Mesothelial cell of epicardium (in vitro differentiated cells): ENCODE measurements around the gene RBM6. TPM values are rescaled to one million over a fixed set of nuclear protein-coding genes. Genes with fewer than 3 reads are reported as not detected.

Experiments used
- DNase-seq, 2 experiments: peaks; one replicate each; pipeline ENCODE4 v3.0.0; 2021; ENCODE audit warnings: low spot score in 2 of 2; ENCODE audit not compliant: unreplicated experiment in 2 of 2
- H3K27ac Mint-ChIP-seq: 2 replicates; pipeline ENCODE4 v1.8.0; 2021; ENCODE audit warnings: mixed read lengths
- H3K27me3 Mint-ChIP-seq: 2 replicates; pipeline ENCODE4 v1.8.0; 2021; ENCODE audit warnings: low read depth, mixed read lengths
- H3K36me3 Mint-ChIP-seq: 2 replicates; pipeline ENCODE4 v1.8.0; 2021; ENCODE audit warnings: mixed read lengths
- H3K4me1 Mint-ChIP-seq: 2 replicates; pipeline ENCODE4 v1.8.0; 2021; ENCODE audit warnings: mixed read lengths
- H3K4me3 Mint-ChIP-seq: 2 replicates; pipeline ENCODE4 v1.8.0; 2021; ENCODE audit warnings: mild to moderate bottlenecking, moderate library complexity, mixed read lengths
- H3K9me3 Mint-ChIP-seq: 2 replicates; pipeline ENCODE4 v1.8.0; 2021; ENCODE audit warnings: mixed read lengths
- CTCF ChIP-seq: fragments of 200-600 bp; sonication (generic); IDR thresholded peaks from one replicate; pipeline ENCODE4 v1.5.0; 2021; ENCODE audit warnings: antibody characterized with exemption; ENCODE audit not compliant: unreplicated experiment
- total RNA-seq: library from RNA; stranded (reverse); gene quantifications from 3 replicates; pipeline ENCODE4 v1.2.1, GENCODE V29; 2021

RBM6 gene
- total RNA-seq, 1 donor from 2014 or later = 162 TPM

GRCh38 chr3:49906073-49906743 lies 33.7 kb upstream of the RBM6 start:
- peaks cover 9% of the 10 kb centered on the region for H3K4me1 Mint-ChIP-seq
- no peak overlapping the region for H3K27ac Mint-ChIP-seq
- H3K4me3 Mint-ChIP-seq = peak overlapping the region; percentile 1
- peak; percentile 20 for TF ChIP-seq CTCF
- H3K36me3 Mint-ChIP-seq = peaks cover 6% of the 10 kb centered on the region
- no peaks in the 10 kb centered on the region for H3K9me3 Mint-ChIP-seq
- peaks cover 16% of the 10 kb centered on the region for H3K27me3 Mint-ChIP-seq
- DNase-seq = peak in 1 of 2 experiments; percentile 54

GRCh38 chr3:49908373-49909199 lies 31.4 kb upstream of the RBM6 start:
- TF ChIP-seq CTCF = no peak
- Mint-ChIP-seq H3K4me1 (peaks cover 9% of the 10 kb centered on the region), H3K27me3 (peaks cover 21% of the 10 kb centered on the region), H3K9me3 (no peaks in the 10 kb centered on the region), H3K36me3 (peaks cover 13% of the 10 kb centered on the region), H3K27ac (no peak overlapping the region), H3K4me3 (no peak overlapping the region)
- no peak for DNase-seq

GRCh38 chr3:49910409-49911123 lies 29.4 kb upstream of the RBM6 start:
- no peak overlapping the region for H3K27ac Mint-ChIP-seq
- DNase-seq = no peak
- no peaks in the 10 kb centered on the region for H3K9me3 Mint-ChIP-seq

GRCh38 chr3:49911124-49911420 lies 28.9 kb upstream of the RBM6 start:
- Mint-ChIP-seq H3K4me3 (no peak overlapping the region), H3K27me3 (peaks cover 21% of the 10 kb centered on the region), H3K4me1 (peaks cover 2% of the 10 kb centered on the region), H3K36me3 (peaks cover 13% of the 10 kb centered on the region), H3K9me3 (no peaks in the 10 kb centered on the region), H3K27ac (no peak overlapping the region)
- TF ChIP-seq CTCF = no peak
- DNase-seq = no peak

More at GRCh38 chr3:49910409-49911123, 29.4 kb upstream of the RBM6 start:
- H3K27me3 Mint-ChIP-seq = peaks cover 21% of the 10 kb centered on the region
- TF ChIP-seq CTCF = no peak
- no peak overlapping the region for H3K4me3 Mint-ChIP-seq
- H3K36me3 Mint-ChIP-seq = peaks cover 13% of the 10 kb centered on the region
- H3K4me1 Mint-ChIP-seq = peaks cover 6% of the 10 kb centered on the region

- H3K9me3 Mint-ChIP-seq = no peaks in the 10 kb centered on the region
- H3K4me3 Mint-ChIP-seq = no peak overlapping the region
- H3K4me1 Mint-ChIP-seq = no peaks in the 10 kb centered on the region
- peaks cover 21% of the 10 kb centered on the region for H3K27me3 Mint-ChIP-seq
- DNase-seq = no peak
- no peak for TF ChIP-seq CTCF
- H3K36me3 Mint-ChIP-seq = peaks cover 13% of the 10 kb centered on the region
- H3K27ac Mint-ChIP-seq = no peak overlapping the region
Measured at GRCh38 chr3:49911611-49912010, 28.3 kb upstream of the RBM6 start.
